Measurements from ENCODE around the gene SMAD7.
A peak's percentile ranks its signal among the peaks of the same experiment; 100 is the strongest.

SMAD7 gene

DNA sequence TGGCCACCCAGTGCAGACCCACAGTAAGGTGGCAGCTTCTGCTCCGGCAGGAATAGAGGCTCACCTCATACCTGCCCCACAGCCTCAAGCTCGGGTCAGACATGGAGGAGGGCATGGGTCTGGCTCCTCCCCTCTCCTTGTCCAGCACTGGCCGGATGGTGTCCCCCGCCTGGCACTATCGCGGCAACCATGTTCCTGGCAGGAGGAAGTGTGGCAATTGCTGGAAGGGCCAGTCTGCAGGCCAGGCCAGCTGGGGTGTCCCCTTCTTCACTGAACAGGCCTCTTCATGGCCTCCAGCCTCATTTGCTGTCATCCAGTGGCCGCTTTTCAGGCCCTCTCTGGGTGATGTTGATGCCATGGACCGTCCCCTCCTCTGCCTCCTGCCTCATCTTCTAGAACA lies 41.4 kb upstream of the SMAD7 start:
- no CpG with 5 or more reads among the region's 8 CpGs for WGBS (ENCODE audit: extremely low coverage, insufficient coverage, low lambda C conversion rate)
- Histone ChIP-seq H3K79me2 (ENCODE audit: control insufficient read depth, insufficient read depth, low read length) (no peaks in the 10 kb centered on the region), H3K4me3 (ENCODE audit: low read length) (no peak overlapping the region), H2BK5ac (ENCODE audit: low read length) (no peak overlapping the region), H3K4me2 (ENCODE audit: low read length) (no peak overlapping the region), H3K4me1 (ENCODE audit: control insufficient read depth, low read depth, low read length) (peaks cover 3% of the 10 kb centered on the region), H3K4ac (ENCODE audit: low read depth, low read length) (no peak overlapping the region), H3K18ac (ENCODE audit: low read length) (no peak overlapping the region), H3K27me3 (ENCODE audit: insufficient read depth, low read length, poor library complexity) (no peaks in the 10 kb centered on the region), H3K9ac (ENCODE audit: low read length) (no peak overlapping the region), H4K8ac (ENCODE audit: low read depth, low read length) (no peak overlapping the region), H3K56ac (ENCODE audit: low read length) (peak overlapping the region; percentile 46), H2BK120ac (ENCODE audit: low read depth, low read length) (no peak overlapping the region), H3K27ac (ENCODE audit: low read depth, low read length) (no peak overlapping the region), H3K23ac (ENCODE audit: low read length) (peak overlapping the region; percentile 39), H3K79me1 (ENCODE audit: low read length) (no peaks in the 10 kb centered on the region), H4K5ac (ENCODE audit: low read length) (no peak overlapping the region), H2BK15ac (replicated peaks; ENCODE audit: low read depth) (no peak overlapping the region), H2AK5ac (ENCODE audit: low read length) (no peak overlapping the region), H3K36me3 (ENCODE audit: control insufficient read depth, insufficient read depth, low read length) (no peaks in the 10 kb centered on the region)
- DNase-seq, result no peak

DNA sequence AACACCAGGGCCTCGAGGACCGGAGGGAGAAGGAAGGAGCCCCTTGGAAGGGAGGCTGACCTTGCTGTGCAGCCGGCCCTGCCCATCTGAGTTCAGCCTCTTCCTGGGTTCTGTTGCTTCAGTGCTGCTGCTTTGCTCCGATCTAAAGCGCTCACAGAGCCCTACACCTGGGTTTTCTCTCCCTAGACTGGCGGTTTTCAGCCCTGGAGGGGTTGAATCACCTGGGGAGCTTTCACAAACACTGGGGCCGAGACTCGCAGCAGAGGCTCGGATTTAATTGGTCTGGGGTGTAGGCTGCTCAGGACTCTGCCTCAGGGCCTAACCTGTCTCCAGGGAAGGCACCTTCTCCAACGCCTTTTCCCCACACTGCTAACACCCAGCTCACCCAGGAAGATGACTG lies 40.9 kb upstream of the SMAD7 start:
- H3K36me3 ChIP-seq (ENCODE audit: control insufficient read depth, insufficient read depth, low read length), result no peaks in the 10 kb centered on the region
- no peak overlapping the region for H3K9ac ChIP-seq (ENCODE audit: low read length)
- no peaks in the 10 kb centered on the region for H3K27me3 ChIP-seq (ENCODE audit: insufficient read depth, low read length, poor library complexity)
- peak overlapping the region; percentile 46 for H3K56ac ChIP-seq (ENCODE audit: low read length)
- no peak overlapping the region for H2BK15ac ChIP-seq (replicated peaks; ENCODE audit: low read depth)
- no CpG with 5 or more reads among the region's 10 CpGs for WGBS (ENCODE audit: extremely low coverage, insufficient coverage, low lambda C conversion rate)
- peak overlapping the region; percentile 39 for H3K23ac ChIP-seq (ENCODE audit: low read length)
- no peak overlapping the region for H3K27ac ChIP-seq (ENCODE audit: low read depth, low read length)
- no peak overlapping the region for H2BK120ac ChIP-seq (ENCODE audit: low read depth, low read length)
- no peak overlapping the region for H4K8ac ChIP-seq (ENCODE audit: low read depth, low read length)
- H3K4ac ChIP-seq (ENCODE audit: low read depth, low read length), result no peak overlapping the region
- H2BK5ac ChIP-seq (ENCODE audit: low read length), result no peak overlapping the region
- no peak overlapping the region for H3K4me3 ChIP-seq (ENCODE audit: low read length)
- H3K4me2 ChIP-seq (ENCODE audit: low read length), result no peak overlapping the region
- H3K4me1 ChIP-seq (ENCODE audit: control insufficient read depth, low read depth, low read length), result peaks cover 3% of the 10 kb centered on the region
- no peaks in the 10 kb centered on the region for H3K79me2 ChIP-seq (ENCODE audit: control insufficient read depth, insufficient read depth, low read length)
- H3K18ac ChIP-seq (ENCODE audit: low read length), result peak overlapping the region; percentile 29
- H2AK5ac ChIP-seq (ENCODE audit: low read length), result no peak overlapping the region
- H4K5ac ChIP-seq (ENCODE audit: low read length), result no peak overlapping the region
- H3K79me1 ChIP-seq (ENCODE audit: low read length), result no peaks in the 10 kb centered on the region
- no peak for DNase-seq

DNA sequence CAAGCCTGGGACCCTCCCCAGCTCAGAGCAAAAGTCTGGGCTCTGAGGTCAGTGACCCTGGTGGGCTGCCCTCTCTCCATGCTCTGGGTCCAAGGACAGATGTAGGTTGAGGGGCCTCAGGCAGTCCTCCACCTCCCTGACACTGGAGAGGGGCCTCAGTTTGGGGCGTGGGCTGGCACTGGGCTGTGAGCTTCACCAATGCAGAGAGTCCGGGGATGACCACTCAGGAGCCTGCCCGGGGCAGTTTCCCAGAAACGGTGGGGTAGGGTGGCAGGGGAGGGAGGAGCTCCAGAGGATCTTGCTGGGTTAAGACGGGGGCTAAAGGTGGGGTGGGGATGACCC lies 40.5 kb upstream of the SMAD7 start:
- Histone ChIP-seq H3K4me2 (ENCODE audit: low read length) (no peak overlapping the region), H3K4ac (ENCODE audit: low read depth, low read length) (no peak overlapping the region), H3K4me1 (ENCODE audit: control insufficient read depth, low read depth, low read length) (peaks cover 3% of the 10 kb centered on the region), H4K5ac (ENCODE audit: low read length) (no peak overlapping the region), H3K18ac (ENCODE audit: low read length) (peak overlapping the region; percentile 29), H3K4me3 (ENCODE audit: low read length) (no peak overlapping the region), H3K56ac (ENCODE audit: low read length) (peak overlapping the region; percentile 46), H3K79me1 (ENCODE audit: low read length) (no peaks in the 10 kb centered on the region), H3K23ac (ENCODE audit: low read length) (no peak overlapping the region), H3K36me3 (ENCODE audit: control insufficient read depth, insufficient read depth, low read length) (no peaks in the 10 kb centered on the region), H3K9ac (ENCODE audit: low read length) (no peak overlapping the region), H4K8ac (ENCODE audit: low read depth, low read length) (no peak overlapping the region), H3K27me3 (ENCODE audit: insufficient read depth, low read length, poor library complexity) (no peaks in the 10 kb centered on the region), H2BK5ac (ENCODE audit: low read length) (no peak overlapping the region), H3K27ac (ENCODE audit: low read depth, low read length) (no peak overlapping the region), H2BK120ac (ENCODE audit: low read depth, low read length) (no peak overlapping the region), H2BK15ac (replicated peaks; ENCODE audit: low read depth) (no peak overlapping the region), H2AK5ac (ENCODE audit: low read length) (no peak overlapping the region), H3K79me2 (ENCODE audit: control insufficient read depth, insufficient read depth, low read length) (no peaks in the 10 kb centered on the region)
- no CpG with 5 or more reads among the region's 5 CpGs for WGBS (ENCODE audit: extremely low coverage, insufficient coverage, low lambda C conversion rate)
- no peak for DNase-seq

- H3K18ac ChIP-seq (ENCODE audit: low read length), result no peak overlapping the region
- H3K4me1 ChIP-seq (ENCODE audit: control insufficient read depth, low read depth, low read length), result peaks cover 3% of the 10 kb centered on the region
- H2BK5ac ChIP-seq (ENCODE audit: low read length), result no peak overlapping the region
- no CpG with 5 or more reads among the region's 15 CpGs for WGBS (ENCODE audit: extremely low coverage, insufficient coverage, low lambda C conversion rate)
- no peak overlapping the region for H2BK15ac ChIP-seq (replicated peaks; ENCODE audit: low read depth)
- no peaks in the 10 kb centered on the region for H3K27me3 ChIP-seq (ENCODE audit: insufficient read depth, low read length, poor library complexity)
- H4K5ac ChIP-seq (ENCODE audit: low read length), result no peak overlapping the region
- peak overlapping the region; percentile 59 for H3K23ac ChIP-seq (ENCODE audit: low read length)
- no peak overlapping the region for H3K9ac ChIP-seq (ENCODE audit: low read length)
- no peak overlapping the region for H3K4me3 ChIP-seq (ENCODE audit: low read length)
- no peaks in the 10 kb centered on the region for H3K36me3 ChIP-seq (ENCODE audit: control insufficient read depth, insufficient read depth, low read length)
- DNase-seq, result peak; percentile 53
- H4K8ac ChIP-seq (ENCODE audit: low read depth, low read length), result no peak overlapping the region
- H3K79me2 ChIP-seq (ENCODE audit: control insufficient read depth, insufficient read depth, low read length), result no peaks in the 10 kb centered on the region
- peak overlapping the region; percentile 47 for H3K56ac ChIP-seq (ENCODE audit: low read length)
- no peak overlapping the region for H3K4me2 ChIP-seq (ENCODE audit: low read length)
- no peak overlapping the region for H3K4ac ChIP-seq (ENCODE audit: low read depth, low read length)
- no peak overlapping the region for H2BK120ac ChIP-seq (ENCODE audit: low read depth, low read length)
- no peaks in the 10 kb centered on the region for H3K79me1 ChIP-seq (ENCODE audit: low read length)
- H3K27ac ChIP-seq (ENCODE audit: low read depth, low read length), result no peak overlapping the region
- peak overlapping the region; percentile 59 for H2AK5ac ChIP-seq (ENCODE audit: low read length)
Measured at GRCh38 chr18:48990481-48991318, 39.9 kb upstream of the SMAD7 start.

- DNase-seq, result no peak
- H2AK5ac ChIP-seq (ENCODE audit: low read length), result peak overlapping the region; percentile 11
- H3K4me1 ChIP-seq (ENCODE audit: control insufficient read depth, low read depth, low read length), result peaks cover 3% of the 10 kb centered on the region
- H2BK15ac ChIP-seq (replicated peaks; ENCODE audit: low read depth), result no peak overlapping the region
- no peak overlapping the region for H3K18ac ChIP-seq (ENCODE audit: low read length)
- no peak overlapping the region for H3K4ac ChIP-seq (ENCODE audit: low read depth, low read length)
- H3K56ac ChIP-seq (ENCODE audit: low read length), result no peak overlapping the region
- H3K27ac ChIP-seq (ENCODE audit: low read depth, low read length), result no peak overlapping the region
- no peaks in the 10 kb centered on the region for H3K27me3 ChIP-seq (ENCODE audit: insufficient read depth, low read length, poor library complexity)
- H4K5ac ChIP-seq (ENCODE audit: low read length), result no peak overlapping the region
- no peak overlapping the region for H2BK120ac ChIP-seq (ENCODE audit: low read depth, low read length)
- H3K36me3 ChIP-seq (ENCODE audit: control insufficient read depth, insufficient read depth, low read length), result no peaks in the 10 kb centered on the region
- no peak overlapping the region for H3K23ac ChIP-seq (ENCODE audit: low read length)
- no peak overlapping the region for H3K4me2 ChIP-seq (ENCODE audit: low read length)
- no peak overlapping the region for H3K4me3 ChIP-seq (ENCODE audit: low read length)
- no peaks in the 10 kb centered on the region for H3K79me2 ChIP-seq (ENCODE audit: control insufficient read depth, insufficient read depth, low read length)
- H3K79me1 ChIP-seq (ENCODE audit: low read length), result no peaks in the 10 kb centered on the region
- H2BK5ac ChIP-seq (ENCODE audit: low read length), result no peak overlapping the region
- WGBS (ENCODE audit: extremely low coverage, insufficient coverage, low lambda C conversion rate), result no CpG with 5 or more reads among the region's 16 CpGs
- H4K8ac ChIP-seq (ENCODE audit: low read depth, low read length), result no peak overlapping the region
- H3K9ac ChIP-seq (ENCODE audit: low read length), result no peak overlapping the region
Measured at GRCh38 chr18:48989304-48990303, 38.8 kb upstream of the SMAD7 start.
